ENCODE measurements around the gene ADAM17.

GRCh38 chr2:9595746-9596145 is 40.1 kb upstream of the ADAM17 start:
- no peak for TF ChIP-seq CTCF (conservative IDR thresholded peaks at IDR 0.05; ENCODE audit: low read length)
- TF ChIP-seq EZH2phosphoT487 (IDR thresholded peaks at IDR 0.05; ENCODE audit: borderline replicate concordance, low read depth, low read length) = no peak

Data from OCI-LY7 (cell line).